Pancreas (tissue), 10 donors: ENCODE data around the gene DNAH17. TPM values are rescaled to one million over a fixed set of nuclear protein-coding genes. Genes with fewer than 3 reads are reported as not detected.

Source experiments
- ATAC-seq, 4 donors: fragments of 200-7000 bp; cut with Tn5 transposase; one replicate each; pipeline versions ENCODE4 v1.8.0 to v1.9.1; 2020; ENCODE audit warnings: mild to moderate bottlenecking in 4 of 4, moderate library complexity in 4 of 4
- DNase-seq, 6 donors: peaks; one replicate each; pipeline ENCODE4 v3.0.0-alpha.2; 2020
- FAIRE-seq: peaks from 2 replicates; lab custom pipeline; 2012; peaks lifted over from hg19 to GRCh38; lab: Jason Lieb, UNC
- H3K27ac ChIP-seq, 4 donors: fragments of 200-600 bp; sonication (generic); 1 replicate in 3 of 4; 2 replicates in 1 of 4; pipeline versions ENCODE4 v1.5.0 to v1.8.0; 2020
- H3K27me3 ChIP-seq, 4 donors: fragments of 200-600 bp; one replicate each; pipeline ENCODE4 v1.8.0; 2021
- H3K36me3 ChIP-seq, 3 donors: fragments of 200-600 bp; sonication (generic) in 1 of 3; one replicate each; pipeline versions ENCODE4 v1.5.0 to v1.8.0; 2020 to 2021
- H3K4me1 ChIP-seq, 3 donors: fragments of 200-600 bp; one replicate each; pipeline ENCODE4 v1.8.0; 2021
- H3K4me3 ChIP-seq, 4 donors: fragments of 200-600 bp; sonication (generic) in 2 of 4; one replicate each; pipeline versions ENCODE4 v1.5.0 to v1.8.0; 2020 to 2021
- H3K9me3 ChIP-seq, 4 donors: fragments of 200-600 bp; one replicate each; pipeline ENCODE4 v1.8.0; 2021
- CTCF ChIP-seq, 4 donors: fragments of 200-600 bp; sonication (generic) in 3 of 4; IDR thresholded peaks; one replicate each; pipeline versions ENCODE4 v1.5.0 to v1.8.0; 2021; ENCODE audit warnings: antibody characterized with exemption in 4 of 4
- WGBS, 2 donors: extraction: QIAGEN DNeasy Blood & Tissue Kit; methylation state at CpG; one replicate each; pipeline ENCODE4 v1.1.7; 2013; 5-methylcytosine and 5-hydroxymethylcytosine counted together
- intact Hi-C, 3 donors: fragments of 100-400 bp; cut with DNase I; formaldehyde crosslinking; loops; one replicate each; pipeline versions ENCODE4 v1.11.1 to v1.14.2; 2022
- polyA plus RNA-seq, 2 donors: library from polyadenylated mRNA; stranded (reverse); fragments of 200-250 nt; gene quantifications; one replicate each; pipeline ENCODE4 v1.2.3, GENCODE V29; 2013
- total RNA-seq, 6 donors: library from RNA; stranded (reverse); fragmentation: NEBNext Ultra II Directional in 4 of 6; extraction: Animal tissue kit (Norgen Biotek cat#: 25700) in 4 of 6; gene quantifications; one replicate each; pipeline versions ENCODE4 v1.2.1 to v1.2.4, GENCODE V29; 2021 to 2023
- donor health status: healthy with polysubstance abuse.
- donor health status: DM: no; HTN: no; CAD: no; lungs with moderate emphysema.
- donor health status: DM: no; HTN: no; CAD: no.
- donor health status: control.
- donor health status: control.
- donor health status: Bipolar disorder and iron deficiency.
- donor health status: DM: yes; HTN: yes; CAD: no.
- donor health status: DM: no; HTN: no; CAD: no.
- donor health status: DM: no; HTN: no; CAD: no.
- donor health status: DM: yes; HTN: yes; CAD: no.

The DNAH17 gene
- total and polyA plus RNA-seq, 8 donors = 0.02 to 0.08 (median 0.03) TPM; not detected in 5

DNA sequence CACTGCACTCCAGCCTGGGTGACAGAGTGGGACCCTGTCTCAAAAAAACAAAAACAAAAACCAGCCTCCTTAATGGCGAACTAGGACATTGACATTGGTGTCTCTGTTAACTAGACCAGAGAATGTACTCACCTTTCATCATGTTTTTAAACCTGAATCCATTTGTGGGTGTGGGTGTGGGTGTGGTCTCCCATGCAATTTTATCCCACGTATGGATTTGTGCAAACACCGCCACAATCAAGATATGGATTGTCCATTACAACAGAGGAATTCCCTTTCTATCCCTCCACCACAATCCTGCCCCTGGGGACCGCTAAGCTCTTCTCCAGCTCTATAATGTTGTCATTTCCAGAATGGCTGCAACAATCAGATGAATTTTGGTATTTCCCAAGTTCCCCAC lies 49.9 kb downstream of the DNAH17 start:
- ATAC-seq (no peak), FAIRE-seq (no peak), DNase-seq (peak in 1 of 6 donors; percentile 2)
- intact Hi-C loops = no loop called here
- no peak for TF ChIP-seq CTCF (IDR thresholded peaks at IDR 0.05)
- no peaks in the 10 kb centered on the region for H3K27me3 ChIP-seq
- H3K4me1 ChIP-seq = no peaks in the 10 kb centered on the region
- WGBS, 2 donors = 84 to 85% methylated on average over 4 of the region's 4 CpGs
- no peaks in the 10 kb centered on the region for H3K36me3 ChIP-seq
- H3K9me3 ChIP-seq = no peaks in the 10 kb centered on the region
- no peak overlapping the region for H3K4me3 ChIP-seq
- H3K27ac ChIP-seq = no peak overlapping the region

- no peak for FAIRE-seq
- Histone ChIP-seq H3K4me3 (no peak overlapping the region), H3K27me3 (no peaks in the 10 kb centered on the region), H3K9me3 (no peaks in the 10 kb centered on the region), H3K36me3 (no peaks in the 10 kb centered on the region), H3K4me1 (no peaks in the 10 kb centered on the region), H3K27ac (no peak overlapping the region)
- DNase-seq = peak in 1 of 6 donors; percentile 43
- ATAC-seq = no peak
- intact Hi-C loops = no loop called here
- 88 to 91% methylated on average over 30 of the region's 30 CpGs for WGBS, 2 donors
- no peak for TF ChIP-seq CTCF (IDR thresholded peaks at IDR 0.05)
These were observed 50.8 kb downstream of the DNAH17 start for GRCh38 chr17:78526231-78527025.

GRCh38 chr17:78525511-78526160 lies 51.6 kb downstream of the DNAH17 start:
- no peak for ATAC-seq
- 82 to 84% methylated on average over 16 to 17 of the region's 17 CpGs for WGBS, 2 donors
- H3K4me1 ChIP-seq = no peaks in the 10 kb centered on the region
- H3K4me3 ChIP-seq = no peak overlapping the region
- no peak for TF ChIP-seq CTCF (IDR thresholded peaks at IDR 0.05)
- intact Hi-C loops = no loop called here
- no peaks in the 10 kb centered on the region for H3K27me3 ChIP-seq
- H3K36me3 ChIP-seq = no peaks in the 10 kb centered on the region
- DNase-seq = peak in 1 of 6 donors; percentile 45
- no peak overlapping the region for H3K27ac ChIP-seq
- no peak for FAIRE-seq
- H3K9me3 ChIP-seq = no peaks in the 10 kb centered on the region

GRCh38 chr17:78524870-78525510 lies 52.2 kb downstream of the DNAH17 start:
- H3K4me3 ChIP-seq = no peak overlapping the region
- FAIRE-seq = no peak
- peak in 1 of 6 donors; percentile 48 for DNase-seq
- no peak overlapping the region for H3K27ac ChIP-seq
- no peak for ATAC-seq
- no peaks in the 10 kb centered on the region for H3K4me1 ChIP-seq
- no peak for TF ChIP-seq CTCF (IDR thresholded peaks at IDR 0.05)
- H3K27me3 ChIP-seq = no peaks in the 10 kb centered on the region
- no peaks in the 10 kb centered on the region for H3K9me3 ChIP-seq
- intact Hi-C loops = no loop called here
- WGBS, 2 donors = 81 to 83% methylated on average over 23 of the region's 23 CpGs
- no peaks in the 10 kb centered on the region for H3K36me3 ChIP-seq
